Aorta (tissue), 5 donors: ENCODE measurements around the gene COLGALT1. TPM values are rescaled to one million over a fixed set of nuclear protein-coding genes. Genes with fewer than 3 reads are reported as not detected.
"Not testable (repeated sequence)": the region's sequence is repeated elsewhere in the genome, so short reads cannot be mapped to it uniquely, and the experiment has no call there.

Experiments used
- ATAC-seq: fragments of 200-7000 bp; cut with Tn5 transposase; one replicate; pipeline ENCODE4 v1.9.1; 2022; ENCODE audit warnings: moderate library complexity; ENCODE audit not compliant: low FRiP score
- DNase-seq, 2 donors: peaks; one replicate each; pipeline ENCODE4 v3.0.0-alpha.2; 2020
- H3K27ac ChIP-seq, 2 donors: one replicate each; pipeline ENCODE4 v1.5.1; 2013; ENCODE audit warnings: low read length in 2 of 2, mild to moderate bottlenecking in 2 of 2, moderate library complexity in 2 of 2, control low read depth in 1 of 2, inconsistent platforms in 1 of 2, low read depth in 1 of 2
- H3K27me3 ChIP-seq, 2 donors: one replicate each; pipeline ENCODE4 v1.6.1; 2013; ENCODE audit warnings: control low read depth in 1 of 2, low read length in 1 of 2, mild to moderate bottlenecking in 1 of 2, moderate library complexity in 1 of 2; ENCODE audit not compliant: insufficient read depth in 2 of 2, control insufficient read depth in 1 of 2
- H3K36me3 ChIP-seq, 2 donors: one replicate each; pipeline ENCODE4 v1.6.1; 2013; ENCODE audit warnings: control low read depth in 1 of 2, low read length in 1 of 2, mild to moderate bottlenecking in 1 of 2; ENCODE audit not compliant: insufficient read depth in 2 of 2, control insufficient read depth in 1 of 2
- H3K4me1 ChIP-seq, 2 donors: one replicate each; pipeline ENCODE4 v1.6.1; 2013; ENCODE audit warnings: low read length in 2 of 2, control low read depth in 1 of 2, mild to moderate bottlenecking in 1 of 2, moderate library complexity in 1 of 2; ENCODE audit not compliant: insufficient read depth in 2 of 2, control insufficient read depth in 1 of 2
- H3K4me3 ChIP-seq, 2 donors: one replicate each; pipeline ENCODE4 v1.5.1; 2013; ENCODE audit warnings: low read length in 2 of 2, control low read depth in 1 of 2, mild to moderate bottlenecking in 1 of 2
- H3K9me3 ChIP-seq: one replicate; pipeline ENCODE4 v1.6.1; 2013; ENCODE audit warnings: mild to moderate bottlenecking, low read length; ENCODE audit not compliant: control insufficient read depth
- WGBS, 2 donors: extraction: QIAGEN DNeasy Blood & Tissue Kit; methylation state at CpG; one replicate each; pipeline ENCODE4 v1.1.7; 2013; 5-methylcytosine and 5-hydroxymethylcytosine counted together
- intact Hi-C, 2 donors: fragments of 100-400 bp; cut with DNase I; formaldehyde crosslinking; loops; one replicate each; pipeline versions ENCODE4 v1.14.2 to v1.15.0; 2022
- long read RNA-seq, 2 donors: library from polyadenylated mRNA; unstranded; transcript quantifications; one replicate each; pipeline ENCODE4 v2.0.0, GENCODE V29; 2020 to 2021
- polyA plus RNA-seq, 2 donors: library from polyadenylated mRNA; stranded (reverse); fragments of 200-250 nt; gene quantifications; one replicate each; pipeline ENCODE4 v1.2.3, GENCODE V29; 2013
- total RNA-seq, 2 donors: library from RNA; stranded (reverse); fragmentation: NEBNext Ultra II Directional; extraction: Animal tissue kit (Norgen Biotek cat#: 25700); gene quantifications; one replicate each; pipeline ENCODE4 v1.2.1, GENCODE V29; 2021
- donor health status: healthy with polysubstance abuse.
- donor health status: Bipolar disorder and iron deficiency.
- donor health status: DM: no; HTN: no; CAD: no.
- donor health status: DM: no; HTN: no; CAD: no.
- donor health status: DM: yes; HTN: yes; CAD: no.

COLGALT1 gene
- total RNA-seq (10 to 100 TPM; 67.1 to 91.2 TPM), polyA plus RNA-seq (10 to 100 TPM; 26.3 to 45.6 TPM)
- long read RNA-seq, donor 1, transcript COLGALT1-201 (12 exons, 3,704 nt) = minor isoform, 8 of 104 reads
- long read RNA-seq, donor 1, transcript COLGALT1-202 (2 exons, 2,941 nt) = major isoform, 33 of 104 reads
- long read RNA-seq, donor 1, partial matches to known transcripts = 62 of 104 reads
- long read RNA-seq, donor 1, other reads (novel, unspliced or antisense) = 1 of 104 reads
- long read RNA-seq, donor 2, transcript COLGALT1-201 (12 exons, 3,704 nt) = major isoform, 17 of 52 reads
- long read RNA-seq, donor 2, transcript COLGALT1-202 (2 exons, 2,941 nt) = minor isoform, 12 of 52 reads
- long read RNA-seq, donor 2, partial matches to known transcripts = 6 of 52 reads
- long read RNA-seq, donor 2, other reads (novel, unspliced or antisense) = 17 of 52 reads

- 0 to 1% methylated on average over 53 to 64 of the region's 64 CpGs for WGBS, 2 donors
- DNase-seq = peak; percentile 99 to 100
- Histone ChIP-seq H3K27ac (no peak within 1 kb of the TSS), H3K9me3 (no peaks in the 10 kb centered on the region), H3K4me1 (no peaks in the 10 kb centered on the region), H3K4me3 (peak within 1 kb of the TSS; percentile 73 to 85), H3K27me3 (no peaks in the 10 kb centered on the region), H3K36me3 (peaks cover 0 to 4% of the 10 kb centered on the region in 2 donors)
- peak; percentile 99 for ATAC-seq
- intact Hi-C loops = no loop called here
These were observed at the start of gene COLGALT1 for GRCh38 chr19:17555480-17555928. Gene COLGALT1 (plus strand): TSS chr19:17555649. CDS start chr19:17555714, 65 bp downstream.

- 86 to 88% methylated on average over 9 of the region's 9 CpGs for WGBS, 2 donors
- Histone ChIP-seq H3K9me3 (no peaks in the 10 kb centered on the region), H3K27ac (no peak overlapping the region), H3K4me1 (no peaks in the 10 kb centered on the region), H3K36me3 (no peaks in the 10 kb centered on the region), H3K4me3 (no peak overlapping the region), H3K27me3 (no peaks in the 10 kb centered on the region)
- intact Hi-C loops = no loop called here
- no peak for DNase-seq
- no peak for ATAC-seq
These were observed 48.7 kb upstream of the COLGALT1 start for GRCh38 chr19:17506745-17507144.

- WGBS, 2 donors = 83 to 95% methylated on average over 3 of the region's 3 CpGs
- H3K4me1 ChIP-seq, H3K27ac ChIP-seq, intact Hi-C loops, H3K4me3 ChIP-seq, H3K36me3 ChIP-seq, DNase-seq, H3K27me3 ChIP-seq, ATAC-seq, H3K9me3 ChIP-seq: not testable (repeated sequence)
These were observed 46.9 kb upstream of the COLGALT1 start for GRCh38 chr19:17508558-17508933.

- H3K9me3 ChIP-seq = no peaks in the 10 kb centered on the region
- DNase-seq (no peak), ATAC-seq (no peak)
- no peaks in the 10 kb centered on the region for H3K36me3 ChIP-seq
- H3K27me3 ChIP-seq = no peaks in the 10 kb centered on the region
- H3K27ac ChIP-seq = no peak overlapping the region
- 42 to 44% methylated on average over 13 of the region's 13 CpGs for WGBS, 2 donors
- intact Hi-C loops = loop anchor here (5.0 kb wide), 2 partner anchors 33 to 38 kb away; partner anchors contain the start of gene SLC27A1 (in 1 of the 2)
- no peaks in the 10 kb centered on the region for H3K4me1 ChIP-seq
- H3K4me3 ChIP-seq = peak overlapping the region in 1 of 2 donors; percentile 42
These were observed 45.0 kb upstream of the COLGALT1 start for GRCh38 chr19:17510220-17510993.

GRCh38 chr19:17511724-17512573, 43.5 kb upstream of the COLGALT1 start:
- H3K4me1 ChIP-seq = no peaks in the 10 kb centered on the region
- 1% methylated on average over 50 to 82 of the region's 82 CpGs for WGBS, 2 donors

GRCh38 chr19:17512574-17512939, 42.9 kb upstream of the COLGALT1 start:
- H3K27ac ChIP-seq = no peak overlapping the region
- no peaks in the 10 kb centered on the region for H3K4me1 ChIP-seq
- 48 to 60% methylated on average over 9 of the region's 9 CpGs for WGBS, 2 donors
- peak overlapping the region in 1 of 2 donors; percentile 61 for H3K4me3 ChIP-seq
- peaks cover 0 to 6% of the 10 kb centered on the region in 2 donors for H3K36me3 ChIP-seq
- intact Hi-C loops = loop anchor here (5.0 kb wide), 2 partner anchors 35 to 40 kb away; partner anchors contain the start of gene SLC27A1 (in 1 of the 2)
- ATAC-seq (no peak), DNase-seq (no peak)
- no peaks in the 10 kb centered on the region for H3K27me3 ChIP-seq
- peaks cover 1% of the 10 kb centered on the region for H3K9me3 ChIP-seq

More at GRCh38 chr19:17511724-17512573, 43.5 kb upstream of the COLGALT1 start:
- DNase-seq = peak; percentile 94
- ATAC-seq = peak; percentile 92
- no peaks in the 10 kb centered on the region for H3K9me3 ChIP-seq
- H3K36me3 ChIP-seq = peaks cover 0 to 2% of the 10 kb centered on the region in 2 donors
- H3K4me3 ChIP-seq = peak overlapping the region; percentile 57 to 61
- intact Hi-C loops = loop anchor here (5.0 kb wide), 2 partner anchors 35 to 40 kb away; partner anchors contain the start of gene SLC27A1 (in 1 of the 2)
- H3K27me3 ChIP-seq = no peaks in the 10 kb centered on the region
- peak overlapping the region; percentile 47 to 70 for H3K27ac ChIP-seq

- no peaks in the 10 kb centered on the region for H3K27me3 ChIP-seq
- 84 to 90% methylated on average over 15 of the region's 15 CpGs for WGBS, 2 donors
These were observed 39.9 kb upstream of the COLGALT1 start for GRCh38 chr19:17515408-17516149.

More at GRCh38 chr19:17515408-17516149, 39.9 kb upstream of the COLGALT1 start:
- H3K9me3 ChIP-seq = peaks cover 3% of the 10 kb centered on the region
- no peak overlapping the region for H3K27ac ChIP-seq
- intact Hi-C loops = no loop called here
- DNase-seq (no peak), ATAC-seq (no peak)
- no peaks in the 10 kb centered on the region for H3K4me1 ChIP-seq
- peaks cover 0 to 6% of the 10 kb centered on the region in 2 donors for H3K36me3 ChIP-seq
- no peak overlapping the region for H3K4me3 ChIP-seq
